OCI-LY3 (cell line): ENCODE data around the gene SPECC1.

Experiments used
- EZH2phosphoT487 ChIP-seq: fragments of 200-600 bp; shearing (Covaris generic); IDR thresholded peaks from 2 replicates; pipeline ENCODE4 v1.6.1; 2018; ENCODE audit warnings: antibody characterized with exemption, mixed run types, low read depth
- TF ChIP-seq, protein P1 (sequence below): fragments of 200-600, 300-600 bp; sonication (generic); IDR thresholded peaks from 2 replicates; pipeline ENCODE4 v1.5.1; 2014; ENCODE audit warnings: antibody characterized with exemption, low read length, low read depth

DNA sequence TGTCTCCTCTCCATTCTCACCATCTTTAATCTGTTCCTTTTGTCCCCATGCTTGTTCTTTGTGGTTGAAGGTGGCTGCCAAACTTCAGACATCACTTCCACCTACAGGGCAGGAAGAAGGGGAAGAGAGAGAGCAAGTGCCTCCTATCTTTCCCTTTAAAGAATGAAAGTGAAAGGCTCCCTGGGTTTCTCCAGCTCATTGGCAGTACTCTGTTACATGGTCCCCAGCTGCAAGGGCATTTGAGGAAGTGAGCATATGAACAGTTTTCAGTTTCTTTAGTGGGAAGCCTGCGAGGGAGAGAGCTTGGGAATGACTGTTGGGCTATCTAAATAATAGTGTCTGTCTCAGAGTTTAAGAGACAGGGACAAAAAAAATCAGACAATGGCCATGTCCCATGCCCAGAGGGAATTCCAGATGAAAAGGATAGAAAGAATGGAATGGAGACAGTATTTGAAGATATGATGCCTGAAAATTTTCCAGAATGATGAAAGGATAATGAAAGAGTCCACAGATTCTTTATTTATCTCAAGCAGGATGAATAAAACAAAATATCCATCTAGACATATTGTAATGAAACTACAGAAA, 298.3 kb downstream of the SPECC1 start:
- TF ChIP-seq, protein P1, sequence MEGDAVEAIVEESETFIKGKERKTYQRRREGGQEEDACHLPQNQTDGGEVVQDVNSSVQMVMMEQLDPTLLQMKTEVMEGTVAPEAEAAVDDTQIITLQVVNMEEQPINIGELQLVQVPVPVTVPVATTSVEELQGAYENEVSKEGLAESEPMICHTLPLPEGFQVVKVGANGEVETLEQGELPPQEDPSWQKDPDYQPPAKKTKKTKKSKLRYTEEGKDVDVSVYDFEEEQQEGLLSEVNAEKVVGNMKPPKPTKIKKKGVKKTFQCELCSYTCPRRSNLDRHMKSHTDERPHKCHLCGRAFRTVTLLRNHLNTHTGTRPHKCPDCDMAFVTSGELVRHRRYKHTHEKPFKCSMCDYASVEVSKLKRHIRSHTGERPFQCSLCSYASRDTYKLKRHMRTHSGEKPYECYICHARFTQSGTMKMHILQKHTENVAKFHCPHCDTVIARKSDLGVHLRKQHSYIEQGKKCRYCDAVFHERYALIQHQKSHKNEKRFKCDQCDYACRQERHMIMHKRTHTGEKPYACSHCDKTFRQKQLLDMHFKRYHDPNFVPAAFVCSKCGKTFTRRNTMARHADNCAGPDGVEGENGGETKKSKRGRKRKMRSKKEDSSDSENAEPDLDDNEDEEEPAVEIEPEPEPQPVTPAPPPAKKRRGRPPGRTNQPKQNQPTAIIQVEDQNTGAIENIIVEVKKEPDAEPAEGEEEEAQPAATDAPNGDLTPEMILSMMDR: no peak
- no peak for TF ChIP-seq EZH2phosphoT487
